HG03439 (cell line): ENCODE data around the gene CST9L.
"Not testable (repeated sequence)": the region's sequence is repeated elsewhere in the genome, so short reads cannot be mapped to it uniquely, and the experiment has no call there.

Experiments used
- ATAC-seq: cut with Tn5 transposase; IDR thresholded peaks from one replicate; pipeline ENCODE4 v1.9.1; 2021; ENCODE audit warnings: mild to moderate bottlenecking, moderate library complexity; ENCODE audit not compliant: unreplicated experiment

The CST9L gene

DNA sequence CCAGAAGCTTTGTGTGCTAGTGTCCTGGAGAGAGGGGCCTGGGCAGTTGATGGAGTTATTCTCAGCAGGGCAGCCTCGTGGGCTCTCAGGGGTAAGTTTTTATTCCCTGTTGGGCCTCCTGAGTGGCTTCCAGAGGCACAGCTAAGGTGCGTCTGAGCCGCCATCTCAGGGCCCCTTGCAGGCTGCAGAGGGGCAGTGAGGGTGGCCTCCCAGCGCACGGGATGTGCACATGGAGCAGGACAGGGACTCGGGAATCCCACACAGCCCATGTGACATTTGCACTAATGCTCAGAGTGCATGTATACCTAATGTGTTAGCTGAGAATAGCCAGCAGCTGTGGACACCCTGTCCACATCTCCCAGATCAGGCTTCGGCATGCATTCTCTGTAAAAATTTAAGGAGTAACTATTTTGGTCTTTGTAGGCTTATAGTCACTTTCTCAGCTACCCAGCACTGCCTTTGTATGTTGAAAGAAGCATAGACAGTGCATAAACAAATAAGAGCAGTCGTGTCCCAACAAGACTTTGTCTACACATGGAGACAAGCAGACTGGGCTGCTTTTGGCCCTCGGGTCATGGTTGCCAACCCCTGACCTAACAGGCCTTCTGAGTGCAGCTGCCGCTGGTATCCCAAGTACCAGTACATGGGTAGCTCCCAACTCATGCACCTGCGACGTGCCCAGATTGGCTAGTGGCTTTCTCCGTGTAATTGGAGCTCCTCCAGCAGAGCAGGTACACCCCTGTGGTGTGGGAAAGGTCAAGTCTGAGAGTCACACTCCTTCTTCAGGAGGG, 18.6 kb upstream of the CST9L start:
- no peak for ATAC-seq

DNA sequence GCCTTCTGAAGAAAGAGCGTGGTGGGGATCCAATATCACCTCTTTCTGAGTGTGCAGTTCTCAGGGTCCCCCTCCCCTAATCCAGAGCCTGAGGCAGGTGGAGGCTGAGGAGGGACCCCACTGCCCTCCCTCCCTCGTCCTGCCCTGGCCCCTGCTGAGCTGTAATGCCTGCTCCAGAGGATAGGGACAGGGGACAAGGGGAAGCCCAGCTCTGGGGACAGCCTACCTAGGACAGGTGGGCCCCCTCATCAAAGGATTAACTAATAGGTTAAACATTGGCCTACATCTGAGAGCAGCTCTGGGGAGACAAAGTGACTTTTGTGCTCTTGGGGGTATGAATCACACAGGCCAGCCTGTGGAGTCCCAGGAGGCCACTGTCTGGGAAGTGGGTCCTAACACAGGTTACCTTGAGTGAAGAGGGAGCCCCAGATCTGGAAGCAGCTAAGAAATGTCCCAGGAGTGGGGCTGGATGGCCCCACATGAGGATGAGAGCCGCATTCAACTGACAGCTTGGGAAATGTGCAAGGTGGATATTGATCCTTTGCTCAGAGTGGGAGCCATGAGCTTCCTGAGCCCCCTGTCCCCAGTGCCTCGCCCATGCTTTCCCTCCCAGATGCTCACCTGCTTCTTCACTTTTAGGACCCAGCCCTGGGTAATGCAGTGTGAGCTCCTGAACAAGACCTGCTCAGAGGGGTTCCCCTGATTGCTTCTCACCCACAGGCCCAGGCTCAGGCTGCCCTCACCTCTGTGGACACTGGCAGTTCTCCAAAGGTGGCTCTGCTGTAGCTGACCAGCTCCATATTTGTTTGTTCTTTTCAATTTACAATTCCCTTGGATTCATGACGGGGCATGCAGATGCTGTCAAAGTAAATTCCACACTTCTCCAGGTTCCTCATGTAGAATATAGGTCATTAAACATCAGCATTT, 17.8 kb upstream of the CST9L start:
- ATAC-seq = no peak

- no peak for ATAC-seq
Observed at GRCh38 chr20:23585449-23585807, 17.1 kb upstream of the CST9L start.

DNA sequence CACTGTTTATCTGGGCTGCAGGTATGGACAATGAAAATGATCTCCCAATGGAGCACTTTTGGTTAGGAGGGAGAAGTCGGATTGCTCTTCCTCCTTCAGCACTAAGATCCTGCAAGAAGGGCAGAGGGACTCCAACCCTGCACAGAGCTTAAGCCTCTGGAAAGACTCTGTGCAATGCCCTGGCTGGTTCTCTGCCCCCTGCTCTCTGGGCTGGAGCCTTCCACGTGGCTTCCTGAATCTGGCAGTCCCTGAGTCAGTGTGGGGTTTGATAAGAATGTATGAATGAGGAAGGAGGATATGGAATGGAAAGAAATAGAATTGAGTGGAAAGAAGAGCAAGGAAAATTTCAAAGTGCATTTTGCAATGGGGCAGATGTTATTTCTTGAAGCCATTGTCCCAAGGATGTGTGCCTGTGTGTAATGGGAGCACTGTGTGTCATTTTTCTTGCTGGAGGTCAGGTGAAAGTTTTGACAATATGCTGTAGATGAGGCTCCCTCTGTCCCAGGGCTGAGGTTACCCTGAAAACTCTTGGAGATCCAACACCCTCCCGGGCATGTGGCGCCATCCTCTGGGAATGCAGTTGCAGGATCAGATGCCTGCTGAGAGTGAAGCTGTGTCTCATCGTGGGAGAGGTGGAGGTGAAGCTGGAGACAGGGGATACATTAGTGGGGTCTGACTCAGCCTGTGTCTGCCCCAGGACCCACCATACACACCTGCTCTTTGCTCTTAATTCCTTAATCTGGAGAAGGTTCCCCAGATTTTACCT, 16.3 kb upstream of the CST9L start:
- ATAC-seq = no peak

DNA sequence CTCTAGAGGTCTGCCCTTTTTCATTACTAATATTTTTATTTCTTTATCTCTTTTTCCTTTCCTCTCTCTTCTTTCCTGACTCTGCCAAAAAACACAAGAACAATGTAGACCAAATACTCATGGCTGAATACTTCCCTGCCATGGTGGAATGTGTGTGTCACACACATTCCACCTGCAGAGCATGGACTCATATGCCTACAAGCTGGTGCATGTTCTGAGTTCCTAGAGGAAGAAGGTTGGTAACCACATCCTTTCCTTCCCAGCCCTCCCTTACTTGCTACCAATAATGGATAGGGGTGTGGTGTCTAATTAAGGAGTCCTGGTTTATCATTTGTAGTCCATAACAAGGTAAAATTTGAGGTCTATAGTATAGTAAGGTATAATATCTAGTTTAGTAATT, 15.2 kb upstream of the CST9L start:
- no peak for ATAC-seq

- no peak for ATAC-seq
Observed at GRCh38 chr20:23582293-23582692, 14.0 kb upstream of the CST9L start.

GRCh38 chr20:23581833-23582232, 13.5 kb upstream of the CST9L start:
- not testable (repeated sequence) for ATAC-seq

DNA sequence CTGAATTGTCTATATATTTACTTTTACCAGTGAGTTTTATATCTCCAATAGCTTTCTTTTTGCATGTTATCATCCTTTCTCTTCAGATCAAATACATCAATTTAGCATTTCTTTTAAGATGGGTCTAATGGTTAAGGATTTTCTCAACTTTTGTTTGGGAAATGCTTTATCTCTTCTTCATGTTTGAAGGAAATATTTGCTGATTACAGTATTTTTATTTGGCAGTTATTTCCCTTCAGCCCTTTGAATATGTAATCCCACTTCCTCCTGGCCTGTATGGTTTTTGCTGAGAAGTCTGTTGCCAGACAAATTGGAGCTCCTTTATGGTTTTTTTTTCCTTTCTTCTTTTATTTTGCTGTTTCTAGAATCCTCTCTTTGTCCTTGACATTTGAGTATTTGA, 6.7 kb upstream of the CST9L start:
- ATAC-seq = no peak

- no peak for ATAC-seq
Observed at GRCh38 chr20:23570178-23570760, 2.0 kb upstream of the CST9L start.

- no peak for ATAC-seq
Observed at GRCh38 chr20:23569570-23569969, 1.3 kb upstream of the CST9L start.

DNA sequence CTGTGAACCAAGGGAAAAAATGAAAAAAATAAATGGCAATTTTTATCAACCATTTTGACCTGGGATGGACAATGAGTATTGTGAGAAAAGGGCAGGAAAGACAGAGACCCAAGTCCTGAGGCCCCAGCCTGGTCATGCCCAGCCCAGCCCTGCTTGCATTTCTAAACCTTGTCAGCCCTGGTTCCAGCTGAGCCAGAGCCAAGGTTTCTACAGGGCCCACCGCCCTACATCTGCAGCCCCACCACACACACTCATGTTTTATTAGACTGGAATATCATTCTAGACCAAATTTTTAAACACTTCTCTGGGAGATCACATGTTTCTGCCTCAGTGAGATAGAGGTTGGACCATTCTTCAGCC, 667 bp upstream of the CST9L start:
- ATAC-seq = no peak

DNA sequence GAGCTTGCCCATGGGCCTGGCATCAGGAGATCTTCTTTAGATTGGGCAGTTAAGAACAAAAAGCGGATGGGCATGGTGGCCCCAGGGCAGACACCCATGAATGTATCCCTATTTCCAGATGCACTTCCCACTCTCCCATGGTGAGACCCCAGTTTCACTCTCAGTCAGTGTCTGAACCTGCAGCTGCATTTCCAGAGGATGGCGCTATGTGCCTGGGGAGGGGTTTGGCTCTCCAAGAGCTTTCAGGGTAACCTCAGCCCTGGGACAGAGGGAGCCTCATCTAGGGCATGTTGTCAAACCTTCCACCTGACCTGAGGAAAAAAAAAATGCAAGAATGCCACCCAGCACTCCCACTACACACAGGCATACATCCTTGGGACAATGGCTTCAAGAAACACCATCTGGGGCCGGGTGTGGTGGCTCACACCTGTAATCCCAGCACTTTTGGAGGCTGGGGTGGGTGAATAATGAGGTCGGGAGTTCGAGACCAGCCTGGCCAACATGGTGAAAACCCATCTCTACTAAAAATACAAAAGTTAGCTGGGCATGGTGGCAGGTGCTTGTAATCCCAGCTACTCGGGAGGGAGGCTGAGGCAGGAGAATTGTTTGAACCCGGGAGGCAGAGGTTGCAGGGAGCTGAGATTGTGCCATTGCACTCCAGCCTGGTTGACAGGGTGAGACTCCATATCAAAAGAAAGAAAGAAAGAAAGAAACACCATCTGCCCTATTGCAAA, 1.9 kb downstream of the CST9L start:
- no peak for ATAC-seq

DNA sequence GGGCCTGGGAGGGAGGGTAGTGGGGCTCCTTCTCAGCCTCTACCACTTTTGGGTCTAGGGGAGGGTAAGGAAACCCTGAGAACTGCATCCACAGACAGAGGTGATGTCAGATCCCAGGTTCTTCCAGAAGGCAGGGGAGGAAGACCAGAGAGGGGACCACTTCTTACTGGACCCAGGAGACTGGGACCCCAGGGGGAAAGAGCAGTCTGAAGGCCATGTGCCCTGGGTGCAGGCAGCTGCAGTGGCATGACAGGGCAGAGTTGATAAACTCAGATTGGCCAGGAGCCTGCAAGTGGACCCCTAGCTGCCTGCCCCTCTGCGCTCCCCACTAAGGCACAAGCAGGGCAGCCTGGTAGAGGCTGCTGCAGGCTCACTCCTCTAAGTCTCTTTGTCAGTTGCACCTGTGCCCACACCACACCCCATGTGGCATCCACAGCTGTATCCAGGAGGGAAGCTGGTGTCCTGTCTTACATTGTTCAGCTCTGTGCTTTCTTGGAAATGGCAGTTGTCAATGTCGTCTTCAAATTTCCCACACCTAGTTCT, 2.7 kb downstream of the CST9L start:
- ATAC-seq = no peak

DNA sequence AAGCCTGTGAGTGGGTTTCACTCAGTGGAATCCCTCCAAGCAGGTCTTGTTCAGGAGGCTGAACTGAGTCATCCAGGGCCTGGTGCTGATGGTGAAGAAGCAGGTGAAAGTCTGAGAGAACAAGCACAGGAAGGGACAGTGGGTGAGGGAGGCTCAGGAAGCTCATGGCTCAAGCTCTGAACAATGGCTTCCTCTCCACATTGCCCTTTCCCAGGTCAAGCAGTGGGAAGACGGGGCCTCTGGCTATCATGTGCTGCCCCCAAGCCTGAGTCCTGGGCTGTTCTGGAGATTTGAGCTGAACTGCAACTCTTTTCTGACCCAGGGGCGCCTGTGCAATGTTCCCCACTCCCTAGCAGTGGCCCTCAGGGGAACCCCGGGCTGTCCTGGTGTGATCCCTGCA, 3.4 kb downstream of the CST9L start:
- ATAC-seq = no peak

- ATAC-seq = no peak
Observed at GRCh38 chr20:23562721-23563342, 5.5 kb downstream of the CST9L start.

GRCh38 chr20:23554401-23554800, 13.9 kb downstream of the CST9L start:
- ATAC-seq = no peak

DNA sequence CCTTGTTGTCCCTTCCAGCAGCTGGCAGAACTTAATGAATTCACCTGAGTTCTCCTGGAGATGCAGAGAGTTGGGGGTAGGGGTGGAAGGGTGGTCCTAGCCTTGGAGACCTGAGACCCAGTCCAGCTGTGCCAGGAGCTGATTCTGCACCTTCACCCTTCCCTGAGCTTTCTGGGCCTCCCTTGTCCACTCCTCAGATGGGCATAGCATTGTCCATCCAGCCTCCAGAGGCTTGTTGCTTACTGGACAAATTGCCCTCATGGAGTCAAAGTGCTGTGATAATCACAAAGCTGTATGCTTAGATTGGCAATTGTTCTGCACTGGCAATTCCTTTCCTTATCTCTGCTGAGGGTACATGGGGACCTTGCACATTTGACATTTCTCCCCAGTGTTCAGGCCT, 16.5 kb downstream of the CST9L start:
- no peak for ATAC-seq

- ATAC-seq = no peak
Observed at GRCh38 chr20:23551383-23551782, 16.9 kb downstream of the CST9L start.

DNA sequence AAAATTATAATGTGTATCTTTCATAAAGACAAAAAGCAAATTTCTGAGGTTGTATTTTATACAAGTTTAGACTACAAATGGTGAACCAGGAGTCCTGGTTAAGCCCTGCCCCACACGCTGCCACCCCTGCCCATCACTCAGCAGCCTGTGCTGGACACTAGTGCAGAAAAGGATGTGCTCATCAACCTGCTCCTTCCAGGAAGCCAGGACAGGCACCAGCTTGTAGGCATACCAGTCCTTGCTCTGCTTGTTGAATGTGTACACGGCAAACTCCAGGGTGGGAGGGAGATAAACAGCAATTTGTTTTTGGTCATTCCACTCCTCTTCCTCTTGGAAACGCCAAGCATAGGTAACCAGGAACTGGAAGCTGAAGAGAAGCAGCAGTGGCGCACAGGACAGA, 18.1 kb downstream of the CST9L start:
- no peak for ATAC-seq

- ATAC-seq = no peak
Observed at GRCh38 chr20:23548408-23548807, 19.9 kb downstream of the CST9L start.
